ENCODE results near the gene ACOX3.

The ACOX3 gene

GRCh38 chr4:8334786-8335460 lies 105.6 kb downstream of the ACOX3 start:
- no peak for DNase-seq (ENCODE audit: low spot score)

GRCh38 chr4:8333726-8334460 lies 106.6 kb downstream of the ACOX3 start:
- DNase-seq (ENCODE audit: low spot score): no peak

- DNase-seq (ENCODE audit: low spot score): no peak
Measured at GRCh38 chr4:8332891-8333331, 107.6 kb downstream of the ACOX3 start.

GRCh38 chr4:8332038-8332857 lies 108.3 kb downstream of the ACOX3 start:
- DNase-seq (ENCODE audit: low spot score): no peak

GRCh38 chr4:8331575-8331955 lies 109.0 kb downstream of the ACOX3 start:
- no peak for DNase-seq (ENCODE audit: low spot score)

GRCh38 chr4:8330821-8331574 lies 109.5 kb downstream of the ACOX3 start:
- DNase-seq (ENCODE audit: low spot score): no peak

GRCh38 chr4:8329859-8330761 lies 110.4 kb downstream of the ACOX3 start:
- no peak for DNase-seq (ENCODE audit: low spot score)

- no peak for DNase-seq (ENCODE audit: low spot score)
Measured at GRCh38 chr4:8329560-8329858, 111.0 kb downstream of the ACOX3 start.

GRCh38 chr4:8328866-8329559 lies 111.5 kb downstream of the ACOX3 start:
- DNase-seq (ENCODE audit: low spot score): no peak

- no peak for DNase-seq (ENCODE audit: low spot score)
Measured at GRCh38 chr4:8328456-8328855, 112.1 kb downstream of the ACOX3 start.

- no peak for DNase-seq (ENCODE audit: low spot score)
Measured at GRCh38 chr4:8326206-8326605, 114.3 kb downstream of the ACOX3 start.

GRCh38 chr4:8325291-8325973 lies 115.1 kb downstream of the ACOX3 start:
- no peak for DNase-seq (ENCODE audit: low spot score)

- no peak for DNase-seq (ENCODE audit: low spot score)
Measured at GRCh38 chr4:8324640-8325239, 115.8 kb downstream of the ACOX3 start.

- DNase-seq (ENCODE audit: low spot score): no peak
Measured at GRCh38 chr4:8323947-8324555, 116.5 kb downstream of the ACOX3 start.

- DNase-seq (ENCODE audit: low spot score): no peak
Measured at GRCh38 chr4:8322794-8323704, 117.5 kb downstream of the ACOX3 start.

- no peak for DNase-seq (ENCODE audit: low spot score)
Measured at GRCh38 chr4:8321771-8322170, 118.8 kb downstream of the ACOX3 start.

GRCh38 chr4:8321220-8321619 lies 119.3 kb downstream of the ACOX3 start:
- no peak for DNase-seq (ENCODE audit: low spot score)

- no peak for DNase-seq (ENCODE audit: low spot score)
Measured at GRCh38 chr4:8320386-8320750, 120.2 kb downstream of the ACOX3 start.

Measured in D341Med (cell line).